Right lobe of liver (tissue), 6 donors: ENCODE results near the gene ANKRD16. TPM values are rescaled to one million over a fixed set of nuclear protein-coding genes. Genes with fewer than 3 reads are reported as not detected.

Source experiments
- ATAC-seq, 4 donors: fragments of 200-7000 bp; cut with Tn5 transposase; one replicate each; pipeline ENCODE4 v1.9.1; 2020; ENCODE audit warnings: mild to moderate bottlenecking in 4 of 4, moderate library complexity in 4 of 4
- DNase-seq, 3 donors: peaks; one replicate each; pipeline ENCODE4 v3.0.0-alpha.2; 2020
- H3K27ac ChIP-seq, 3 donors: fragments of 200-600 bp; one replicate each; pipeline ENCODE4 v1.8.0; 2022
- H3K27me3 ChIP-seq, 2 donors: fragments of 200-600 bp; one replicate each; pipeline ENCODE4 v1.8.0; 2022
- H3K36me3 ChIP-seq, 4 donors: fragments of 200-600 bp; sonication (generic) in 1 of 4; one replicate each; pipeline versions ENCODE4 v1.5.1 to v1.8.0; 2017 to 2022; ENCODE audit warnings: control low read depth in 1 of 4
- H3K4me1 ChIP-seq, 4 donors: fragments of 200-600 bp; sonication (generic) in 1 of 4; one replicate each; pipeline versions ENCODE4 v1.5.1 to v1.8.0; 2017 to 2022; ENCODE audit warnings: control low read depth in 1 of 4
- H3K4me3 ChIP-seq, 3 donors: fragments of 200-600 bp; one replicate each; pipeline ENCODE4 v1.8.0; 2022
- H3K9me3 ChIP-seq, 4 donors: fragments of 200-600 bp; sonication (generic) in 1 of 4; one replicate each; pipeline versions ENCODE4 v1.5.1 to v1.8.0; 2017 to 2022; ENCODE audit warnings: control low read depth in 1 of 4
- CTCF ChIP-seq, 4 donors: fragments of 200-600 bp in 3 of 4; fragments of 450-650 bp in 1 of 4; IDR thresholded peaks; one replicate each; pipeline versions ENCODE4 v1.5.1 to v1.8.0; 2016 to 2022; ENCODE audit warnings: antibody characterized with exemption in 4 of 4, mild to moderate bottlenecking in 2 of 4
- POLR2A ChIP-seq: fragments of 450-650 bp; IDR thresholded peaks from one replicate; pipeline ENCODE4 v1.6.1; 2017; ENCODE audit warnings: antibody characterized with exemption, mild to moderate bottlenecking
- WGBS: methylation state at CpG from one replicate; pipeline ENCODE4 v1.1.6; 2018; ENCODE audit warnings: low coverage, low lambda C conversion rate; ENCODE audit not compliant: insufficient coverage; ENCODE audit errors: missing lambda C conversion rate; 5-methylcytosine and 5-hydroxymethylcytosine counted together
- intact Hi-C, 2 donors: fragments of 100-400 bp; cut with DNase I; formaldehyde crosslinking; loops; one replicate each; pipeline versions ENCODE4 v1.11.2 to v1.14.1; 2022
- total RNA-seq, 6 experiments: library from RNA; depleted of rRNA in 2 of 6; stranded (reverse); fragments of >200 nt in 2 of 6; fragmentation: NEBNext Ultra II Directional in 3 of 6; extraction: Animal tissue kit (Norgen Biotek cat#: 25700) in 3 of 6; gene quantifications; one replicate each; pipeline versions ENCODE4 v1.1.0 to v1.2.4, GENCODE V29; 2016 to 2023
- donor health status: DM: no; HTN: yes; CAD: no.
- donor health status: DM: no; HTN: no; CAD: no.
- donor health status: DM: no; HTN: no; CAD: no.
- donor health status: DM: no; HTN: yes; CAD: no.
- donor health status: DM: no; HTN: yes; CAD: no.

The ANKRD16 gene
- total RNA-seq, 6 experiments from 2014 or later, result 1.8 to 6.1 (median 4.1) TPM

DNA sequence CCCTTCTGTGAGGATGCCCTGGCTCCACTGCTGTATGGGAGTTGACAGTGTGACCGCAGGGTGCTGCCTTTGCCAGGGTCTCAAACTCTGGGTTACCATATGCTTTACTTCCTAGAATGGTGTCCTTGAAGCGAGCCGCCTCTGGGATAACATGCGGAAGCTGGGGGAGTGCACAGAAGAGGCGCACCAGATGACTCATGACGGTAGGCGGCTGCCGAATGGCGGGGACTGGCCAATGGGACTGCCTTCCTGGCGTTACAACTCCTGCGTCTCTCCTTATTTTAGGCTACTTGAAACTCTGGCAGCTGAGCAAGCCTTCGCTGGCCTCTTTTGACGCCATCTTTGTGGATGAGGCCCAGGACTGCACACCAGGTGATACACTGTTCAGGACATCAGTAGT is 27.6 kb upstream of the ANKRD16 start:
- H3K27me3 ChIP-seq, result no peaks in the 10 kb centered on the region
- ATAC-seq (no peak), DNase-seq (no peak)
- H3K4me1 ChIP-seq, result no peaks in the 10 kb centered on the region
- no peak overlapping the region for H3K27ac ChIP-seq
- H3K9me3 ChIP-seq, result no peaks in the 10 kb centered on the region
- intact Hi-C loops, result no loop called here
- 100% methylated on average over 1 of the region's 13 CpGs for WGBS
- TF ChIP-seq CTCF (IDR thresholded peaks at IDR 0.05) (no peak), POLR2A (no peak)
- no peak overlapping the region for H3K4me3 ChIP-seq
- peaks cover 19 to 95% (median 45%) of the 10 kb centered on the region in 4 donors for H3K36me3 ChIP-seq

DNA sequence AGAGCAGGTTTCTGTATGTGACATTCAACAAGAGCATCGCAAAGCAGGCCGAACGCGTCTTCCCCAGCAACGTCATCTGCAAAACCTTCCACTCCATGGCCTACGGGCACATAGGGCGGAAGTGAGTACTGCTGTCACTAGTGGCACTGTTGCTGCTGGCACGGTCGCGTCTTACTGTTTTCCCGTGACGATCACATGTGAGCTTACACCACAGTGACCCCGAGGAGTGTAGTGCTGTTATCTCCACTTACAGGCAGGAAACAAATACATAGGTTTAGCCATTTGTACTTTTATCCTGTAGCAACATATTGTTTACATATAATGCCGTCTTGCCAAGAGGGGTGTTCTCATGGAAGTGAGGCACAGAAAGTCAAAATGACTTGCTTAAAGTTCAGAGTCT is 25.8 kb upstream of the ANKRD16 start:
- Histone ChIP-seq H3K36me3 (peaks cover 19 to 95% (median 46%) of the 10 kb centered on the region in 4 donors), H3K4me1 (no peaks in the 10 kb centered on the region), H3K27ac (no peak overlapping the region), H3K4me3 (no peak overlapping the region), H3K9me3 (no peaks in the 10 kb centered on the region), H3K27me3 (no peaks in the 10 kb centered on the region)
- TF ChIP-seq POLR2A, result no peak
- TF ChIP-seq CTCF (IDR thresholded peaks at IDR 0.05), result no peak
- no peak for ATAC-seq
- no peak for DNase-seq
- 95% methylated on average over 4 of the region's 14 CpGs for WGBS
- intact Hi-C loops, result no loop called here

GRCh38 chr10:5913736-5914135 is 24.0 kb upstream of the ANKRD16 start:
- Histone ChIP-seq H3K27me3 (no peaks in the 10 kb centered on the region), H3K36me3 (peaks cover 11 to 95% (median 53%) of the 10 kb centered on the region in 4 donors), H3K4me1 (no peaks in the 10 kb centered on the region), H3K9me3 (no peaks in the 10 kb centered on the region), H3K27ac (no peak overlapping the region), H3K4me3 (no peak overlapping the region)
- ATAC-seq, result no peak
- TF ChIP-seq CTCF (IDR thresholded peaks at IDR 0.05) (no peak), POLR2A (no peak)
- WGBS, result 93% methylated on average over 4 of the region's 4 CpGs
- intact Hi-C loops, result no loop called here
- no peak for DNase-seq

GRCh38 chr10:5911670-5912069 is 22.0 kb upstream of the ANKRD16 start:
- intact Hi-C loops, result no loop called here
- no peak for ATAC-seq
- no peaks in the 10 kb centered on the region for H3K4me1 ChIP-seq
- DNase-seq, result no peak
- no peak overlapping the region for H3K4me3 ChIP-seq
- no peaks in the 10 kb centered on the region for H3K9me3 ChIP-seq
- peaks cover 11 to 77% (median 38%) of the 10 kb centered on the region in 4 donors for H3K36me3 ChIP-seq
- TF ChIP-seq CTCF (IDR thresholded peaks at IDR 0.05) (no peak), POLR2A (no peak)
- H3K27ac ChIP-seq, result no peak overlapping the region
- H3K27me3 ChIP-seq, result no peaks in the 10 kb centered on the region
- WGBS, result 83% methylated on average over 3 of the region's 4 CpGs
